LoVo (cell line): Measurements from ENCODE around the gene TNFRSF25.
"Not testable (repeated sequence)": the region's sequence is repeated elsewhere in the genome, so short reads cannot be mapped to it uniquely, and the experiment has no call there.

Experiments
- DNase-seq: peaks from one replicate; pipeline ENCODE4 v3.0.0-alpha.2; 2016; ENCODE audit warnings: low spot score

TNFRSF25 gene

GRCh38 chr1:6431645-6432579, 34.1 kb downstream of the TNFRSF25 start:
- DNase-seq = not testable (repeated sequence)

DNA sequence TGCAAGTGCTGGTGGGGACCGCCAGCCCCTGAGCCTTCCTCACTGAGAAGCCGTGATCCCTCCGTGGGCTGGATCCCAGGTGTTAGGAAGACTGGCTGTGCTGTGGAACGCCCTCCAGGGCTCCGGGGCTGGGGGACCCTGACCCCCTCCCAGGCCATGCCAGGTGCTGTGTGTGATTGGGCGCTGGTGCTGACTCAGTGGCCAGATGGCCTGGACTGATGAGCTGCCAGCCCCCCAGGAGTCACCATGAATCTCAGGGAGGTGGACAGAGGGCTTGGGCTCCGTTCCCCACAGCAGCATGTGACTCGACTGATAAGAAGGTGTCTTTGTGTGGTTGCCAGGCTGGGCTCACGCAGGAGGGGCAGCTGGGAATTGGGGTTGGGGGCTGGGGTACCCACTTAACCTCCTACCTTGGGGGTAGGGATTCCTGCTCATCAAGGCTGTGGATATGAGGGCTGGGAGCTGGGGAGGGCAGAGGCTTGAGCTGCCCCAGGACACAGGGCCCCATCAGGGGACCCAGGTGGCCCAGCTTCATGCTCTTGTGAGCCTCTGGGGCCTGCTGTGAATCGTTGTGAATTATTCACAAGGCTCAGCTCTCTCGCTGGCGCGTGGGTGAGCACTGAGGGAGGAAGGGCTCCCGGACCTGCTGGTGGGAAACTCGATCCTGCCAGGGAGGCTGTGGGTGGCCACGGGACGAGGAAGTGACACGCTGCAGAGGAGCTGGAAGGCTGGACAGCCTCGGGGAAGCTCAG, 36.1 kb downstream of the TNFRSF25 start:
- not testable (repeated sequence) for DNase-seq

GRCh38 chr1:6428453-6428852, 37.5 kb downstream of the TNFRSF25 start:
- not testable (repeated sequence) for DNase-seq

DNA sequence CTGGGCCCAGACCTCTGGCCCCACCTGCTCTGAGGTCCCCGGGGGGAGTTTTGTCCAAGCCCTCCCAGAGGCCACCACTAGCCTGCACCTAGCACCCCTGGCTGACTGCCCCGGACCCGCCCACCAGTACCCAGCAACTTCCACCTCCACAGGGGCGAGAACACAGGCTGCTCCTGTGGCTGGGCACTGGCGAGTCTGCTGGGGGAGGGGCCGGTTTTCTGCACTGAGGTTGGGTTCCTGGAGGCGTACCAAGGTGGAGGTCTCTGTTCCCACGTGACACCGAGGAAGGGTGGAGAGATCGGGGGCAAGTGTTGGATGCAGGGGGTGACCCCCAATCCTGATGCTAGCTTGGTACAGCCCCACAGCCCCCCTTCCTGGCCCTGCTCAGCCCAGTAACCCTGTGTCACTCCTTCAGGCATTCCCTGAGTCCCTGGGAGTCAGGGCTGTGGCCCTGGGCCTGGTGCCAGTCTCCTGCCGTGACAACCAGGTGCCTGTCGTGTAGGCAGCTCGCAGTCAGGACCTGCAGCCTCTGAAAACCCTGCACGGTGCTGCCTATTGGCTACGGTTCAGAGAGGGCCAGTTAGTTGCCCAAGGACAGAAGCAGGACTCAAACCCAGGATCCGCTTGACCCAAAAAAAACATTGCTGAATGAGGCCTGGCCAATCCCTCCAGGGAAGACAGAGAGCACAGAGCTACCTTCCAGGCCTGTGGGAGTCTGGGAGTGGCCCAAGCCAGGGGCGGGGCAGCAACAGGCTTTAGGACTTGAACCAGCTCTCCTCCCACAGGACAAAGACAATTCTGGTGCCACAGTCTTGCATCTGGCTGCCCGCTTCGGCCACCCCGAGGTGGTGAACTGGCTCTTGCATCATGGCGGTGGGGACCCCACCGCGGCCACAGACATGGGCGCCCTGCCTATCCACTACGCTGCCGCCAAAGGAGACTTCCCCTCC, 38.3 kb downstream of the TNFRSF25 start:
- DNase-seq = no peak

DNA sequence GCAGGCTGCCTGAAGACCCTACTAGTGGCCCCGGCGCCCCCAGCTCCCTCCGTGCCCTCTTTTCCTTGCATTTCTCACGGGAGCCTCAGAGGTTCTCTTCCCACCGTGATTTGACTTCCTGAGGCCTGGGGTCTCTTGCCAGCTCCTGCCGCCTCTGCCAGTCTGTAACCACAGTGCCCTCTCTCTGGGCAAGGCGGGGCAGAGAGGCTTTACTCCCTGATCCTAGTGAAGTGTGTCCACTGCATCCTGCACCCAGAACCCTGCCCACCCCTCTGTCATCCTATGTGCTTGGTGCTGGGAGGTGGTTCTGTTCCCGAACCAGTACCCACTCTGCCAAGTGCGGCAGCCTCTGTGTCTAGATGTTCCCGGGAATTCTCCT, 39.0 kb downstream of the TNFRSF25 start:
- no peak for DNase-seq

- DNase-seq = no peak
Measured at GRCh38 chr1:6426277-6426971, 39.5 kb downstream of the TNFRSF25 start.

- no peak for DNase-seq
Measured at GRCh38 chr1:6425658-6426057, 40.3 kb downstream of the TNFRSF25 start.

- DNase-seq = no peak
Measured at GRCh38 chr1:6424619-6425593, 41.1 kb downstream of the TNFRSF25 start, which contains the start of gene ESPN. ESPN (plus strand) TSS chr1:6424776; CDS start chr1:6424956, 180 bp downstream.

DNA sequence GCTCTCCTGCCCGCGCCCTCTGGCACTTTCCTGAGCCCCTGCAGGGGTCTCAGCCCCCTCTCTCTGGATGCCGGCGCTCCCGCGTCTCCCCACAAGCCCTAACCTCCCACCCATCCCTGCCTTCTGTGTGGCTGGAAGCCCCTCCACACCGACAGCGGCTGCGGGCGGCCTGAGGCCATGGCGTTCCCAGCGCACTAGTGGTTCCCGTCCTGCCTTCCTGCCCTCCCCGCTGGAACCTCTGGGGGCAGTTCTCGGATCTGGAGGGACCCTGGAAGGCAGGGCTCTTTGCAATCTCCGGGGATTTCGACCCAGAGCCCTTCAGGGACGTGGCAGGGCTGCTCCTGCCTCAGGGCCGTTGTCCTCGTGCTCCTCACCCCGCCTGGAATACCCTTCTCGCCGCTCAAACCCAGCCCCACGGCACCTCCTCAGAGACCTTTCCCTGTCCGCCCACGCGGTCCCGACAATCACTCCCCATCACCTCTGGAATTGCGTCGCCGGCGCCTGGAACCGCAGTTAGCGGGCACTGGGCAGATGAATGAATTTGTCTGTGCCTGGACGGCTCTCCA, 41.9 kb downstream of the TNFRSF25 start:
- no peak for DNase-seq

DNA sequence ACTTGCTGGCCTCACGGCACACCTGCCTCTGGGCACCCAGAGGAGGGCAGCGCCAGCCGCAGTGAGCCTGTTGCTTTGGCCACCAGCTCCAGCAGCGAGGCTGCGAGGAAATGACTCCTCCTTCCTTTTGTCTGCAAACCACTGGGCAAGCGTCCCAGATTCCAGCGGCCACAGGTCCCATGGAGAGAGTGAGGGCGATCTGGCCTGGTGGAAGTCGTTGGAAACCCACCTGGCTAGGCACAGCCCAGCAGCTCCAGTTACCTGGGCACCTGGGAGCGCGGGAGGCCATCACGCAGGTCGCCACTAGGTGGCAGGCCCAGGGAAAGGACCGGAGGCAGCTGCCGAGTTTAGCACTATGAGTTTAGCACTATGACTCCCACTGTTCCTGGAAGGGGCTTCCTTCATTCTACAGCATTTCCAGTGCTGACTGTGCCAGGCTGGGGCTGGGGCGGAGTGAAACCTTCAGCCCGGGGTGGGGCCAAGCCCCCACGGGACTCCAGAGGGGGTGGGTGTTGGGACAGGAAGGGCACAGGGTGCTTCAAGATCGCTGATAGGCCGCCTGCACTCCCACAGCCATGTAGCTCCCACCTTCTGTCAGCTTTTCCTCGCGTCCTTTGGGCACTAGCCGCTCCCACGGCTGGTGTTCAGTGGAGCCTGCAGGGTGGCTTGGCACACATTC, 42.5 kb downstream of the TNFRSF25 start:
- peak; percentile 82 for DNase-seq

GRCh38 chr1:6421266-6421665, 44.7 kb downstream of the TNFRSF25 start:
- DNase-seq = no peak

- DNase-seq = no peak
Measured at GRCh38 chr1:6420454-6421042, 45.4 kb downstream of the TNFRSF25 start.

DNA sequence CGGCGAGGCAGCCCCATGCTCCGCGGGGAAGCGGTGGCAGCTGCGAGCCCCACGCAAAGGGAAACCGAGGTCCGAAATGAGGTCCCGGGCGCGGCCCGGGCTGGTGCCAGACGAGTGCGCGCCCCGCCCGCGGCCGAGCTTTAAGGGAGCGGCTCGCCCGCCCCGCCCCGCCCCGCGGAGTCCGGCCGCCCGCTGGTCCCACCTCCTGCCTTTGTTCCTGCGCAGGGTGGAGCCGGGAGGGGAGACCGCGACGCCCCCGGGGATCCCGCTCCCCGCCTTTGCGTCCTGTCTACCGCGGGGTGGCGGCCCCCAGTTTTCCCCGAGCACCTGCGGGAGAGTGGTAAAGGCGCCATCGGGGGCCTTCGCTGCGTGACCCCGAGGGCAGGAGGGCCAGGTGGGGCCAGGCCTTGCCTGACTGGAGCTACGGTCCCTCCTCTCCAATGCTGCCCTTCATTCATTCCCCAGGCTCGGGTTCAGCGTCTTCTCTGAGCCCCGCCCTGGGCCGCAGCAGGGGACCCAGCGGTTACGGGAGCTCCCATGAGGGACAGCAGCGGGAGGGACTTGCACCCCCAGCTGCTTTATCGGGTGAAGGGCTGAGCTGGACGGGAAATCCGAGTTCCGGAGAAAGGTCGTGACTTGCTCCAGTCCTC, 46.0 kb downstream of the TNFRSF25 start, which contains the start of gene HES2:
Gene HES2 (minus strand): TSS at position 116 of the 650 bp plus-strand sequence. CDS start 99 bp downstream, at position 17.
- DNase-seq = peak; percentile 71

DNA sequence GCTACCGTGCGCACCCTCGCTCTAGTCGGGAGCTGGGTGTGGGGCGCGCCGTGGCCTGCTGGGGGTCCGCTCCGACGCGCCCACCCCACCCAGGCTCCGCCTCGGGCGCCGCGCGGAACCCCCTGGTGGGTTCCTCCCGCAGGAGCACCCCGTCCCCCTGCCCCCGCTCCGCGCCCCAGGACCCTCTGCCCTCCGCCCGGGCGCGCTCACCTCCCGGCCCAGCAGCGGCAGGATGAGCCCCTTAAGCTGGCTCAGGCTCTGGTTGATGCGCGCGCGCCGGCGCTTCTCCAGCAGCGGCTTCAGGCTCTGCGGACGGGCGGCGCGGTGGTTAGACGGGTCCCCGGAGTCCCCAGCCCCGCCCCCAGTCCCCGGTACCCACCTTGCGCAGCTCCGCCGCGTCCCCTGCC, 46.6 kb downstream of the TNFRSF25 start:
- no peak for DNase-seq

DNA sequence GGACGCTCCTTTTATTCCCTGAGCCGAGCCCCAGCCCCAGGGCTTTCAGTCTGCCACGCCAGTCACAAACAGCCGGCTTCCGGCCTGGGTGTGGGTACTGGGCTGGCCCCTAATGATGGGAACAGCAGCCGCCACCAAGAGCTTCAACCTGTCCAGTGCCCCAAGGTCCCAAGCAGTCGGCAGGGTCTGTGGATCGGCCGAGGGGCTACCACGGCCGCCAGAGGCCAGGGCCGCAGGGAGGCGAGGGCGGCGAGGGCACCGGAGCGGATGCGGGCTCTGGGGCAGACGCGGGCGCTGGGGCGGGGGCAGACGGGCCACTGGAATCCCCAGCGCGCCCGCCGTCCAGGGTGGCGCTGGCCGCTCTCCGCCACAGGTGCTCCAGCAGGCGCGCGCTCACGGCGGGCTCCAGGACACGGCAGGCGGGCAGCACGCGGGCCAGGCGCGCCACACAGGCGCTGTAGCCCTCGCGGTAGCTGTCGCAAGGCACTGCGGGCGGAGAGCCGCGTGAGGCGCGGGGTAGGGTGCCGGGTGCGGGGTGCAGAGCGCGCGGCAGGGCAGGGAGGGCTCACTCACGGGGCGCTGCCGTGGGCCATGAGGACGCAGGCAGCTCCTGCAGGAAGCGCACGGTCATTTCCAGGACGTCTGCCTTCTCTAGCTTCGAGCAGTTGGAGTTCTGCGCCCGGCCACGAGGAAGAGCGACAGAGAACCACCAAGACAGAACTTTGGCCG, 47.1 kb downstream of the TNFRSF25 start:
- no peak for DNase-seq

- DNase-seq = no peak
Measured at GRCh38 chr1:6417961-6418667, 47.9 kb downstream of the TNFRSF25 start.

DNA sequence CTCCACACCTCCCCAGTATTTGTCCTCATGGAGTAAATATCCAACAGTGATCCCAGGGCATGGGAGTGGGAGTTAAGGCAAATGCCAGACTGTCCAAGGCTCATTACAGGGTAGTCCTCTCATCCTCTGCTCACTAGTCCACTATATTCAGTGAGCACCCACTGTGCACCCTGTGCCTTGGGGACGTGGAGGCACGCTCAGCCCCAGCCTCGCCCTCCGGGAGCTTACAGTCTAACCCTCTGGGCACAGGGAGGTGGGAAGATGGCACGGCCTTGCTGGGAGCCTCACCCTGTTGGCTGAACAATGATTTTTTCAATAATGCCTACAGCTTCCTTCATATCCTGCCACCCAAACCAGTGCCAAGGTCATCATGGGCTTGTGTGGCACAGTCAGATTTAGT, 49.1 kb downstream of the TNFRSF25 start:
- no peak for DNase-seq
